WERI-Rb-1 (cell line): Measurements from ENCODE around the gene PRPF38A.

Source experiments
- DNase-seq: peaks from one replicate; pipeline ENCODE4 v3.0.0-alpha.2; 2020
- H3K27ac ChIP-seq: fragments of 250-450 bp; sonication (Bioruptor Pico); 2 replicates; pipeline ENCODE4 v1.5.1; 2020; ENCODE audit warnings: mild to moderate bottlenecking, moderate library complexity
- H3K27me3 ChIP-seq: fragments of 250-450 bp; sonication (Bioruptor Pico); 2 replicates; pipeline ENCODE4 v1.5.1; 2021; ENCODE audit warnings: mild to moderate bottlenecking, low read depth, moderate library complexity; ENCODE audit not compliant: insufficient read depth, severe bottlenecking
- H3K36me3 ChIP-seq: fragments of 250-450 bp; sonication (Bioruptor Pico); 2 replicates; pipeline ENCODE4 v1.5.1; 2020; ENCODE audit warnings: mild to moderate bottlenecking, moderate library complexity
- H3K4me3 ChIP-seq: 2 replicates; pipeline ENCODE4 v1.5.1; 2011; ENCODE audit warnings: low read depth, mild to moderate bottlenecking, control low read depth, low read length
- H3K9me3 ChIP-seq: fragments of 250-450 bp; sonication (Bioruptor Pico); 2 replicates; pipeline ENCODE4 v1.5.1; 2021; ENCODE audit warnings: mild to moderate bottlenecking, moderate library complexity; ENCODE audit not compliant: severe bottlenecking
- TF ChIP-seq, protein P1 (sequence below): IDR thresholded peaks from 2 replicates; pipeline ENCODE4 v1.5.1; 2011; ENCODE audit warnings: low read depth, mild to moderate bottlenecking, control low read depth, inconsistent platforms, low read length

The PRPF38A gene

GRCh38 chr1:52404116-52404974 is at the start of gene PRPF38A, which contains the start of gene ORC1:
Gene PRPF38A, plus strand, starts transcription at chr1:52404602. Its CDS starts 148 bp downstream, at chr1:52404750.
Gene ORC1, minus strand, starts transcription at chr1:52404423. Its CDS starts 2,200 bp downstream, at chr1:52402223.
- Histone ChIP-seq H3K27me3 (no peaks in the 10 kb centered on the region), H3K9me3 (no peaks in the 10 kb centered on the region), H3K36me3 (peaks cover 64% of the 10 kb centered on the region), H3K4me3 (peak within 1 kb of the TSS; percentile 96), H3K27ac (peak within 1 kb of the TSS; percentile 86)
- TF ChIP-seq, protein P1, sequence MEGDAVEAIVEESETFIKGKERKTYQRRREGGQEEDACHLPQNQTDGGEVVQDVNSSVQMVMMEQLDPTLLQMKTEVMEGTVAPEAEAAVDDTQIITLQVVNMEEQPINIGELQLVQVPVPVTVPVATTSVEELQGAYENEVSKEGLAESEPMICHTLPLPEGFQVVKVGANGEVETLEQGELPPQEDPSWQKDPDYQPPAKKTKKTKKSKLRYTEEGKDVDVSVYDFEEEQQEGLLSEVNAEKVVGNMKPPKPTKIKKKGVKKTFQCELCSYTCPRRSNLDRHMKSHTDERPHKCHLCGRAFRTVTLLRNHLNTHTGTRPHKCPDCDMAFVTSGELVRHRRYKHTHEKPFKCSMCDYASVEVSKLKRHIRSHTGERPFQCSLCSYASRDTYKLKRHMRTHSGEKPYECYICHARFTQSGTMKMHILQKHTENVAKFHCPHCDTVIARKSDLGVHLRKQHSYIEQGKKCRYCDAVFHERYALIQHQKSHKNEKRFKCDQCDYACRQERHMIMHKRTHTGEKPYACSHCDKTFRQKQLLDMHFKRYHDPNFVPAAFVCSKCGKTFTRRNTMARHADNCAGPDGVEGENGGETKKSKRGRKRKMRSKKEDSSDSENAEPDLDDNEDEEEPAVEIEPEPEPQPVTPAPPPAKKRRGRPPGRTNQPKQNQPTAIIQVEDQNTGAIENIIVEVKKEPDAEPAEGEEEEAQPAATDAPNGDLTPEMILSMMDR = peak; percentile 52
- DNase-seq = peak; percentile 98

DNA sequence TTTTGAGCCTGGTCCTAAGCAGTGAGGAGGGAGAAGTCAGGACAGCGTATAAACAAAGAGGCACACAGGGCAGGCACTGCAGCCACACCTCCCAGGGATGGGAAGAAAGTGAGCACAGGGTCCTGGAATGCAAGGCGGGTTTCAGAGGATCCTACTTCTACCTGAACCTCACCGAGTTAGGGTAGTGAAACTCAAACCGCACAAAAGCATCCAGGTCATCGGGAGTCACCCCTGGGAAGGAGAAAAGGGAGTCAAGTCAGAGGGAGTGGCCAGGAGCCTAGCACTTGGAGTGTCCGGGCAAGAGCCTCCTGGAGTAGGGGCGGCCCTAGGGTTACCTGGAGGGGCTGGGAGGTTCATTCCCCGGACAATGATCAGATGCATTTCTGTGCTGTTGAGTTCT is 49.0 kb upstream of the PRPF38A start:
- no peak for DNase-seq
- TF ChIP-seq, protein P1 = no peak
- Histone ChIP-seq H3K27me3 (no peaks in the 10 kb centered on the region), H3K9me3 (no peaks in the 10 kb centered on the region), H3K4me3 (no peak overlapping the region), H3K36me3 (peaks cover 83% of the 10 kb centered on the region), H3K27ac (no peak overlapping the region)

DNA sequence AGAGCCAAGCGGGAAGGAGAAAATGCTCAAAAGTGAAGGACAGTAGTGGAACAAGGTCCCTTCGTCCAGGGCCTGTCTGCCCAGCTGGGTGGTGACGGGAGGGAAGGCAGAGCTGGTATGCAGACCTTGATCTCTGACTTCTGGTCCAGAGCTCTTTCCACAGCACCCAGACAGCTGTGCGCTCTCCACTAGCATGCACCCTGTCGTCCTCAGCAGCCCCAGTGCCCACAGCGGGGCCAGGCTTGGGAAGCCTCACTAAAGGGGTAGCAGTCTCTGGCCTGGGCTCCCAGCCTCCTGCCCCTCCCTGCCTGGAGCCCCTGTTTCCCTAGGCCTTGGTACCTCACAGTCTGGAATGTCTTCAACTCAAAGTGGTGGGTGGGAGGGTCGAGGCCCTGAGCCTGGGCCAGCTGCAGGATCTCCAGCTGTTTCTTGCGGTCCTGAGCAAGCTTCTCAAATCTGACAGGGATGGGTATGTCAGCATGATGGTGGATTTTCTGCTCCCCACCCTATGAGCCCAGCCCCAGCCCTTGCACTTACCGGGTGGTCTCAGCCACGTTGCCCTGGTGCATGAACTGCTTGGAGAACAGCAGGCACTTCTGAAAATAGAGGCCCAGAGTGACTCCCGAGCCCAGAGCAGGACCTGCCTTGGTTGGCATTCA is 48.4 kb upstream of the PRPF38A start:
- H3K4me3 ChIP-seq = no peak overlapping the region
- no peak for DNase-seq
- TF ChIP-seq, protein P1 = no peak
- H3K27ac ChIP-seq = no peak overlapping the region
- H3K27me3 ChIP-seq = no peaks in the 10 kb centered on the region
- H3K9me3 ChIP-seq = no peaks in the 10 kb centered on the region
- peaks cover 89% of the 10 kb centered on the region for H3K36me3 ChIP-seq

- Histone ChIP-seq H3K36me3 (peaks cover 97% of the 10 kb centered on the region), H3K27ac (no peak overlapping the region), H3K27me3 (no peaks in the 10 kb centered on the region), H3K4me3 (no peak overlapping the region), H3K9me3 (no peaks in the 10 kb centered on the region)
- TF ChIP-seq, protein P1 = no peak
- DNase-seq = no peak
Observed at GRCh38 chr1:52356818-52357355, 47.5 kb upstream of the PRPF38A start.

DNA sequence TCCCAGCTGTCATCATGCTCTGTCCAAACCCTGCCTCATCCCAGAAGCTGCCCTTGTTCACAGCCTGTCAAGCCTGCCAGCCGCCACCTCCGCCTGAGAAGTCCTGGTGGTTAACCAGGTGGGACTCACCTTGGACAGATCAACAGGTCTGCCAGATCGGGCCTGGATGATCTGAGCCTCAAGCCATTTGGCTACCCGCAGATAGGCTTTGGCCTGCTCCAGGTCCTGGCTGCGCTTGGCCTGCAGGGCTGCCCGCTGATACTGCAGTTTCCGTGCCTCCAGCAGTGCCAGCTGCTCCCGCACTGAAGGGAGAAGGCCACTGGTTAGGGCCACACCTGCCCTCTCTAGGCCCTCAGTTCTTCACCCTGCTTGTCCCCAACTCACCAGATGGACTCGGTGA is 47.0 kb upstream of the PRPF38A start:
- peaks cover 100% of the 10 kb centered on the region for H3K36me3 ChIP-seq
- H3K4me3 ChIP-seq = no peak overlapping the region
- TF ChIP-seq, protein P1 = no peak
- no peak for DNase-seq
- no peak overlapping the region for H3K27ac ChIP-seq
- no peaks in the 10 kb centered on the region for H3K27me3 ChIP-seq
- H3K9me3 ChIP-seq = no peaks in the 10 kb centered on the region
